Keratinocyte (primary cell): ENCODE measurements around the gene CPED1. TPM values are rescaled to one million over a fixed set of nuclear protein-coding genes. Genes with fewer than 3 reads are reported as not detected.
A peak's percentile ranks its signal among the peaks of the same experiment; 100 is the strongest.

Source experiments
- DNase-seq: peaks from one replicate; pipeline ENCODE4 v3.0.0-alpha.2; 2011; ENCODE audit warnings: low read depth, missing footprints, low spot score
- FAIRE-seq: peaks from 2 replicates; lab custom pipeline; 2011; peaks lifted over from hg19 to GRCh38; lab: Jason Lieb, UNC
- H2AFZ ChIP-seq: 2 replicates; pipeline ENCODE4 v1.6.0; 2012; ENCODE audit warnings: low read length, control low read depth, inconsistent platforms; ENCODE audit not compliant: control insufficient read depth
- H3K27ac ChIP-seq: 2 replicates; pipeline ENCODE4 v1.5.1; 2011; ENCODE audit warnings: low read length; ENCODE audit not compliant: control insufficient read depth, insufficient read depth
- H3K27me3 ChIP-seq: 3 replicates; pipeline ENCODE4 v1.6.0; 2011; ENCODE audit warnings: low read length; ENCODE audit not compliant: control insufficient read depth, insufficient read depth; ENCODE audit errors: extremely low read depth
- H3K36me3 ChIP-seq, 2 experiments: 2 replicates in 1 of 2; 3 replicates in 1 of 2; pipeline ENCODE4 v1.5.1; 2011; ENCODE audit warnings: low read length in 2 of 2, mild to moderate bottlenecking in 1 of 2; ENCODE audit not compliant: control insufficient read depth in 2 of 2, insufficient read depth in 2 of 2; ENCODE audit errors: extremely low read depth in 1 of 2
- H3K4me1 ChIP-seq: 3 replicates; pipeline ENCODE4 v1.5.1; 2011; ENCODE audit warnings: low read length; ENCODE audit not compliant: control insufficient read depth, insufficient read depth; ENCODE audit errors: extremely low read depth
- H3K4me2 ChIP-seq: 3 replicates; pipeline ENCODE4 v1.6.0; 2011; ENCODE audit warnings: low read depth, low read length; ENCODE audit not compliant: control insufficient read depth, insufficient read depth; ENCODE audit errors: extremely low read depth
- H3K4me3 ChIP-seq, 3 experiments: fragments of 200-600 bp in 1 of 3; sonication (generic) in 1 of 3; 2 replicates in 2 of 3; 3 replicates in 1 of 3; pipeline ENCODE4 v1.5.1; 2011 to 2016; ENCODE audit warnings: low read length in 3 of 3, mild to moderate bottlenecking in 3 of 3, control low read depth in 2 of 3, inconsistent platforms in 1 of 3, low read depth in 1 of 3, mixed read lengths in 1 of 3, mixed run types in 1 of 3, moderate library complexity in 1 of 3; ENCODE audit not compliant: control insufficient read depth in 2 of 3, insufficient read depth in 2 of 3; ENCODE audit errors: extremely low read depth in 1 of 3
- H3K79me2 ChIP-seq: 2 replicates; pipeline ENCODE4 v1.6.0; 2012; ENCODE audit warnings: low read length; ENCODE audit not compliant: control insufficient read depth, insufficient read depth
- H3K9ac ChIP-seq: 3 replicates; pipeline ENCODE4 v1.6.0; 2011; ENCODE audit warnings: low read length; ENCODE audit not compliant: control insufficient read depth, insufficient read depth; ENCODE audit errors: extremely low read depth
- H3K9me1 ChIP-seq: 3 replicates; pipeline ENCODE4 v1.6.0; 2011; ENCODE audit warnings: low read length; ENCODE audit not compliant: control insufficient read depth, insufficient read depth; ENCODE audit errors: extremely low read depth
- H3K9me3 ChIP-seq: 2 replicates; pipeline ENCODE4 v1.5.1; 2012; ENCODE audit warnings: low read depth, low read length; ENCODE audit not compliant: control insufficient read depth
- H4K20me1 ChIP-seq: 3 replicates; pipeline ENCODE4 v1.6.0; 2011; ENCODE audit warnings: low read length; ENCODE audit not compliant: control insufficient read depth, insufficient read depth; ENCODE audit errors: extremely low read depth
- CTCF ChIP-seq, 3 experiments: IDR thresholded peaks in 1 of 3; conservative IDR thresholded peaks in 1 of 3; optimal IDR thresholded peaks in 1 of 3; 2 replicates in 2 of 3; 3 replicates in 1 of 3; pipeline versions ENCODE3 to v1.5.1; 2011; ENCODE audit warnings: low read length in 3 of 3, mild to moderate bottlenecking in 3 of 3, moderate library complexity in 2 of 3, control low read depth in 1 of 3, inconsistent platforms in 1 of 3; ENCODE audit not compliant: insufficient read depth in 2 of 3; ENCODE audit errors: extremely low read depth in 1 of 3
- EZH2 ChIP-seq: IDR thresholded peaks from one replicate; pipeline ENCODE4 v1.6.1; 2012; ENCODE audit warnings: inconsistent platforms, mild to moderate bottlenecking, low read length, moderate library complexity
- dilution Hi-C: fragments of 300-500 bp; cut with MboI; formaldehyde crosslinking; loops from one replicate; pipeline ENCODE4 v1.7.0; 2020; ENCODE audit warnings: low sequenced_read_pairs; ENCODE audit not compliant: extremely low pct_ligation_motif_present
- polyA plus RNA-seq, 5 experiments: library from polyadenylated mRNA; depleted of rRNA in 3 of 5; stranded (reverse) in 3 of 5; stranded (forward) in 1 of 5; unstranded in 1 of 5; fragments of >200 nt; gene quantifications; 1 replicate in 1 of 5; 2 replicates in 3 of 5; 3 replicates in 1 of 5; pipeline versions ENCODE4 v1.2.1 to v1.2.3, GENCODE V29; 2011 to 2012; ENCODE audit warnings: missing spikeins in 2 of 5, low read depth in 1 of 5, low replicate concordance in 1 of 5

The CPED1 gene
- polyA plus RNA-seq, 1 donor (not counting 4 experiments of a cell fraction or from before 2014, with no cell fraction given) = 0.62 TPM

- H3K4me3 ChIP-seq = no peak overlapping the region
- no peak overlapping the region for H3K27ac ChIP-seq
- FAIRE-seq = peak; percentile 41
- H2AFZ ChIP-seq = peak overlapping the region; percentile 38
- no peak for DNase-seq
- peak in 2 of 3 experiments; percentile 56 to 62 for TF ChIP-seq CTCF (optimal IDR thresholded peaks at IDR 0.05 in 1 of 3, IDR thresholded peaks at IDR 0.05 in 1 of 3, conservative IDR thresholded peaks at IDR 0.05 in 1 of 3; ENCODE audit: extremely low read depth in 1 of 3, insufficient read depth in 2 of 3, low read length in 3 of 3)
- TF ChIP-seq EZH2 = no peak
- no peak overlapping the region for H3K9ac ChIP-seq
- H3K4me1 ChIP-seq = peaks cover 4% of the 10 kb centered on the region
- H3K27me3 ChIP-seq = no peaks in the 10 kb centered on the region
- dilution Hi-C loops = no loop called here
- no peak overlapping the region for H3K4me2 ChIP-seq
- no peaks in the 10 kb centered on the region for H3K79me2 ChIP-seq
- no peaks in the 10 kb centered on the region for H3K9me3 ChIP-seq
- H3K9me1 ChIP-seq = no peaks in the 10 kb centered on the region
- no peaks in the 10 kb centered on the region for H3K36me3 ChIP-seq
- no peaks in the 10 kb centered on the region for H4K20me1 ChIP-seq
Measured at GRCh38 chr7:121107923-121108498, 119.5 kb downstream of the CPED1 start.

- no peak overlapping the region for H3K27ac ChIP-seq
- FAIRE-seq (no peak), DNase-seq (no peak)
- H2AFZ ChIP-seq = no peak overlapping the region
- H3K9ac ChIP-seq = no peak overlapping the region
- H3K4me2 ChIP-seq = no peak overlapping the region
- H4K20me1 ChIP-seq = no peaks in the 10 kb centered on the region
- no peaks in the 10 kb centered on the region for H3K36me3 ChIP-seq
- no peaks in the 10 kb centered on the region for H3K27me3 ChIP-seq
- no peak overlapping the region for H3K4me3 ChIP-seq
- H3K4me1 ChIP-seq = peaks cover 6% of the 10 kb centered on the region
- TF ChIP-seq CTCF (optimal IDR thresholded peaks at IDR 0.05 in 1 of 3, IDR thresholded peaks at IDR 0.05 in 1 of 3, conservative IDR thresholded peaks at IDR 0.05 in 1 of 3; ENCODE audit: extremely low read depth in 1 of 3, insufficient read depth in 2 of 3, low read length in 3 of 3) (no peak), EZH2 (no peak)
- dilution Hi-C loops = no loop called here
- H3K9me3 ChIP-seq = no peaks in the 10 kb centered on the region
- no peaks in the 10 kb centered on the region for H3K9me1 ChIP-seq
- H3K79me2 ChIP-seq = no peaks in the 10 kb centered on the region
Measured at GRCh38 chr7:121109145-121109544, 120.6 kb downstream of the CPED1 start.
